ENCODE results near the gene CIROP. TPM values are rescaled to one million over a fixed set of nuclear protein-coding genes. Genes with fewer than 3 reads are reported as not detected.
A peak's percentile ranks its signal among the peaks of the same experiment; 100 is the strongest.

The CIROP gene
- total RNA-seq, 4 donors from 2014 or later = 0.19 TPM; not detected in 3

GRCh38 chr14:23148591-23149249 is 43.9 kb upstream of the CIROP start:
- peaks cover 58 to 99% (median 92%) of the 10 kb centered on the region in 4 donors for H3K4me1 ChIP-seq
- H3K27ac ChIP-seq (replicated peaks in 1 of 4) = peak overlapping the region; percentile 77 to 94 (median 91)
- 86% methylated on average over 5 of the region's 5 CpGs for WGBS
- intact Hi-C loops (cut with DNase I) = no loop called here
- peaks cover 0 to 9% (median 0%) of the 10 kb centered on the region in 4 donors for H3K36me3 ChIP-seq
- H3K9me3 ChIP-seq = no peaks in the 10 kb centered on the region
- no peak overlapping the region for H3K4me3 ChIP-seq
- no peak for TF ChIP-seq EP300 (IDR thresholded peaks at IDR 0.05)
- TF ChIP-seq POLR2AphosphoS5 (IDR thresholded peaks at IDR 0.05) = peak; percentile 20 to 59
- no peaks in the 10 kb centered on the region for H3K27me3 ChIP-seq
- no peak for DNase-seq (ENCODE audit: extremely low spot score)

GRCh38 chr14:23147676-23148075 is 42.9 kb upstream of the CIROP start:
- 80% methylated on average over 1 of the region's 1 CpG for WGBS
- intact Hi-C loops (cut with DNase I) = no loop called here
- Histone ChIP-seq H3K9me3 (no peaks in the 10 kb centered on the region), H3K4me3 (no peak overlapping the region), H3K36me3 (peaks cover 0 to 12% (median 0%) of the 10 kb centered on the region in 4 donors), H3K27ac (replicated peaks in 1 of 4) (peak overlapping the region; percentile 77 to 94 (median 91)), H3K4me1 (peaks cover 59 to 99% (median 92%) of the 10 kb centered on the region in 4 donors), H3K27me3 (no peaks in the 10 kb centered on the region)
- TF ChIP-seq, protein P1, sequence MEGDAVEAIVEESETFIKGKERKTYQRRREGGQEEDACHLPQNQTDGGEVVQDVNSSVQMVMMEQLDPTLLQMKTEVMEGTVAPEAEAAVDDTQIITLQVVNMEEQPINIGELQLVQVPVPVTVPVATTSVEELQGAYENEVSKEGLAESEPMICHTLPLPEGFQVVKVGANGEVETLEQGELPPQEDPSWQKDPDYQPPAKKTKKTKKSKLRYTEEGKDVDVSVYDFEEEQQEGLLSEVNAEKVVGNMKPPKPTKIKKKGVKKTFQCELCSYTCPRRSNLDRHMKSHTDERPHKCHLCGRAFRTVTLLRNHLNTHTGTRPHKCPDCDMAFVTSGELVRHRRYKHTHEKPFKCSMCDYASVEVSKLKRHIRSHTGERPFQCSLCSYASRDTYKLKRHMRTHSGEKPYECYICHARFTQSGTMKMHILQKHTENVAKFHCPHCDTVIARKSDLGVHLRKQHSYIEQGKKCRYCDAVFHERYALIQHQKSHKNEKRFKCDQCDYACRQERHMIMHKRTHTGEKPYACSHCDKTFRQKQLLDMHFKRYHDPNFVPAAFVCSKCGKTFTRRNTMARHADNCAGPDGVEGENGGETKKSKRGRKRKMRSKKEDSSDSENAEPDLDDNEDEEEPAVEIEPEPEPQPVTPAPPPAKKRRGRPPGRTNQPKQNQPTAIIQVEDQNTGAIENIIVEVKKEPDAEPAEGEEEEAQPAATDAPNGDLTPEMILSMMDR (IDR thresholded peaks at IDR 0.05) = no peak
- TF ChIP-seq POLR2AphosphoS5 (IDR thresholded peaks at IDR 0.05) (peak; percentile 38 to 41), EP300 (IDR thresholded peaks at IDR 0.05) (no peak), POLR2A (IDR thresholded peaks at IDR 0.05; ENCODE audit: low read depth) (no peak)
- no peak for DNase-seq (ENCODE audit: extremely low spot score)

DNA sequence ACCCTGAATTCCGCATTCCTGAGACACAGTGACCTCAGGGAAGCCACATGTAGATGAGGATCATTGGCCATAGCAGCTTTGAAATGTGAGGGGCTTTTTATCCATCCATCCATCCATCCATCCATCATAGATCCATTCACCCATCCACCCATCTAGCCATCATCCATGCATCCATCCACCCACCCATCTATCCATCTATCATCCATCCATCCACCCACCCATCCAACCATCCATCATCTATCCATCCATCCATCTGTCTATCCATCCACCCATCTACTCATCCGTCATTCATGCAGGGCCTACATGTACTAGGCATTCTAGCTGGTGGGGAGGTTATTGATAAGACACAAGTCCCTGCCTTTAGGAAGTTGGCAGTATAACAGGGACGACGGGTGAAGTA is 42.2 kb upstream of the CIROP start:
- Histone ChIP-seq H3K27me3 (no peaks in the 10 kb centered on the region), H3K4me1 (peaks cover 57 to 99% (median 91%) of the 10 kb centered on the region in 4 donors), H3K36me3 (peaks cover 0 to 14% (median 0%) of the 10 kb centered on the region in 4 donors), H3K27ac (replicated peaks in 1 of 4) (peak overlapping the region; percentile 77 to 94 (median 91)), H3K4me3 (no peak overlapping the region), H3K9me3 (no peaks in the 10 kb centered on the region)
- no peak for DNase-seq (ENCODE audit: extremely low spot score)
- intact Hi-C loops (cut with DNase I) = no loop called here
- TF ChIP-seq EP300 (IDR thresholded peaks at IDR 0.05) (no peak), POLR2AphosphoS5 (IDR thresholded peaks at IDR 0.05) (no peak), POLR2A (IDR thresholded peaks at IDR 0.05; ENCODE audit: low read depth) (no peak)
- TF ChIP-seq, protein P1 (IDR thresholded peaks at IDR 0.05) = no peak
- WGBS = 77% methylated on average over 4 of the region's 4 CpGs

DNA sequence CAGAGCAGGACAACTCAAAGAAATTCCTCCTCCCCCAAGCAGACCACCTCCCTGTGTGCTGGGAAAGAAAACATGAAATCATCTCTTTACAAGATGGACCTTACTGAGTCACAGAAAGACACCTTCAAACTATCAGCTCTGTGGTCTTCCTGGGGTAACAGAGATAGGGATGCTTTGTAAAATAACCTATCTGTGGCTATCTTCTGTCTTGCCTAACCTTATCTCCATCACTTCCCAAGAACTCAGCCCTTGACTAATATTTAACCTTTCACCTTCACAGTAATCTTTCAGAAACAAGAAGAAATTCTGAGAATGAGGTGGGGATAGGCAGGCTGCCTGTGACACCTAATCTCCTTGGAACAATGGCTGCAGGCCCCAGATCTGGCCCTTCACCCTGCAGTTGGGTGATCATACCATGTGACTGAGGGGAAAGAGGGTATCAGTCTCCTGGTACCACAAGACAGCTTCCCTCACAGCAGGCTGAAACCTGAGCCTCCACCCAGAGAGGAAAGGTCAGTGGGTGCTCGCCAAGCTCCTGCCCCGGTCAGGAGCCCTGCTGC is 41.6 kb upstream of the CIROP start:
- Histone ChIP-seq H3K27me3 (no peaks in the 10 kb centered on the region), H3K9me3 (no peaks in the 10 kb centered on the region), H3K27ac (replicated peaks in 1 of 4) (peak overlapping the region; percentile 77 to 94 (median 91)), H3K4me3 (no peak overlapping the region), H3K36me3 (peaks cover 0 to 14% (median 0%) of the 10 kb centered on the region in 4 donors), H3K4me1 (peaks cover 57 to 99% (median 91%) of the 10 kb centered on the region in 4 donors)
- no peak for DNase-seq (ENCODE audit: extremely low spot score)
- no peak for TF ChIP-seq EP300 (IDR thresholded peaks at IDR 0.05)
- TF ChIP-seq, protein P1 (IDR thresholded peaks at IDR 0.05) = no peak
- no peak for TF ChIP-seq POLR2A (IDR thresholded peaks at IDR 0.05; ENCODE audit: low read depth)
- TF ChIP-seq POLR2AphosphoS5 (IDR thresholded peaks at IDR 0.05) = no peak
- intact Hi-C loops (cut with DNase I) = no loop called here
- 100% methylated on average over 1 of the region's 2 CpGs for WGBS

DNA sequence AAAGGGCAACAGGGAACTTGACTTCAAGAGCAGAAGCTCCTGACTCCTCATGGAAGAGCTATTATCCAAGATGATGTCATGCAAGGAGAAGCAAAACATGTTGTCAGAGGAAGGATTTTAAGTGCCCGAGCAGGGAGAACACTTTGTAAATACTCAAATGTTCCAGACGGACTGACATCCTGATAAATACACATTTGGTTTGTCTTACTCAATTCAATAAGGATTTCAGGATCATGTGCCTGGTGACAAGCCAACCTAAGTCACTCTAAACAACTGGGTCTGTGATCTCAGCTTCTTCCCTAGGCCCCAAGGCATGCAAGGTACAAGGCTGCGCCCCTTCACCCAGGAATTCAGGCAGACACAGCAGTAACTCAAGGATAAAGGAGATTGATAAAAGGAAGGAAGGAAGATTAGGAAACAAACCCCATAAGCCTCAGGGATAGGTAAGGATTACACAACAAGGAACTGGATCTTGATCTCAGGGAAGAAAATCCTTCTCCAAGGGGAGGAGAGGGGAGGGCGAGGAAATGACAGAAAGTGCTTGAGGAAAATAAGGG is 41.1 kb upstream of the CIROP start:
- intact Hi-C loops (cut with DNase I) = no loop called here
- TF ChIP-seq, protein P1 (IDR thresholded peaks at IDR 0.05) = no peak
- TF ChIP-seq EP300 (IDR thresholded peaks at IDR 0.05) = peak; percentile 84
- peak; percentile 77 to 83 for TF ChIP-seq POLR2AphosphoS5 (IDR thresholded peaks at IDR 0.05)
- H3K9me3 ChIP-seq = no peaks in the 10 kb centered on the region
- peak overlapping the region; percentile 77 to 94 (median 91) for H3K27ac ChIP-seq (replicated peaks in 1 of 4)
- no peak for DNase-seq (ENCODE audit: extremely low spot score)
- H3K27me3 ChIP-seq = no peaks in the 10 kb centered on the region
- no peak overlapping the region for H3K4me3 ChIP-seq
- H3K4me1 ChIP-seq = peaks cover 53 to 96% (median 92%) of the 10 kb centered on the region in 4 donors
- peaks cover 0 to 13% (median 2%) of the 10 kb centered on the region in 4 donors for H3K36me3 ChIP-seq
- 48% methylated on average over 4 of the region's 4 CpGs for WGBS
